HTERT RPE-1 (cell line): ENCODE results near the gene ZG16B.

ENCODE experiments used
- in situ Hi-C: fragments of 300-500 bp; cut with MboI; formaldehyde crosslinking; loops from 4 replicates; pipeline ENCODE4 v1.14.3; 2020; ENCODE audit warnings: low sequenced_read_pairs

The ZG16B gene

DNA sequence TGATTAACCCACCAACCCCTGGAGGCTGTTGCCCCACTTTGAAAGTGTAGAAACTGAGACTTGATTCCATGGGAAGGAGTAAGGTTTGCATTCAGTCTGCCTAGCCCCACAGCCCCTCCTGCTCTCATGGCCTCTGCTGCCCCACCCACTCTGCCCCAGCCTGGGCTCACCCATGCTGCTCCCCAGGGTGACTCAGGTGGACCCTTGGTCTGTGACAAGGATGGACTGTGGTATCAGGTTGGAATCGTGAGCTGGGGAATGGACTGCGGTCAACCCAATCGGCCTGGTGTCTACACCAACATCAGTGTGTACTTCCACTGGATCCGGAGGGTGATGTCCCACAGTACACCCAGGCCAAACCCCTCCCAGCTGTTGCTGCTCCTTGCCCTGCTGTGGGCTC lies 25.4 kb upstream of the ZG16B start:
- in situ Hi-C loops, result no loop called here

GRCh38 chr16:2806286-2806685 lies 23.8 kb upstream of the ZG16B start:
- in situ Hi-C loops, result no loop called here

- in situ Hi-C loops, result no loop called here
Measured at GRCh38 chr16:2808181-2808580, 21.9 kb upstream of the ZG16B start.

DNA sequence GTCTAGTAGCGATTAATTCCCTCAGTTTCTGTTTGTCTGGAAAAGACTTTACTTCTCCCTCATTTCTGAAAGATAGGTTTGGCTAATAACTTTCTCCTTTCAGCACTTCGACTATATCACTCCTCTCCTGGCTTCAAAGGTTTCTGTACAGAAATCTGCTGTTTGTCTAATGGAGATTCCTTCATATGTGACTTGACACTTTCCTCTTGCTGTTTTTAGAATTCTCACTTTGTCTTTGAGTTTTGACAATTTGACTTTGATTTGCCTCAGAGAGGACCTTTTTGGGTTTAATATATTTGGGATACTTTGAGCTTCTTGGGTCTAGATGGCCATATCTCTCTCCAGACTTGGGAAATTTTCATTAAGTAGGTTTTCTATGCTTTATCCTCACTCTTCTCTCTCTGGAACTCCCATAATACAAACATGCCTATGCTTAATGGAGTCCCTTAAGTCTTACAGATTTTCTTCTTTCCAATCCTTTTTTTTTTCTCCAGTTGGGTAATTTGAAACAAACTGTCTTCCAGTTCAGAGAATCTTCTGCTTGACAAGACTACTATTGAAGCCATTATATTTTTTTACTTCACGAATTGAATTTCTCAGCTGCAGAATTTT lies 20.8 kb upstream of the ZG16B start:
- in situ Hi-C loops, result no loop called here

DNA sequence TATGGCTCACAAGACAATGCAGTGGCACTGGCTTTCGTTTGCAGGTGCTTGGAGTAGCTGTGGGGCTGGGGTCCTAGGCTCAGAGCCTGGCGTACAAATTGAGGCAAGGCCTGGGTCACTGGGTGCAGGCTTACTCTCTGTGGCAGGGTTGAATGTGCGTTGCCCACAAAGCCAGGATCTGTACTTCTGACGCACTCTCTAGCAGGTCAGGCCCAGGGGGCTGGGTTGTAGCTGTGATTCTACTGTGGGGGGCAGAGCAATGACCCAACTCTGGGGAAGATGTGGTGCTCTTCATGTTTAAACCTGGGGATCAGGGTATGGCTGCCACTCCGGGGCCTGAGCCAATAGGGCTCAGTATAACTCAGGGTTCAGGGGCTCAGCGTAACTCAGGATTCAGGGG lies 19.5 kb upstream of the ZG16B start:
- in situ Hi-C loops, result no loop called here

- in situ Hi-C loops, result no loop called here
Measured at GRCh38 chr16:2811703-2812471, 18.2 kb upstream of the ZG16B start.

DNA sequence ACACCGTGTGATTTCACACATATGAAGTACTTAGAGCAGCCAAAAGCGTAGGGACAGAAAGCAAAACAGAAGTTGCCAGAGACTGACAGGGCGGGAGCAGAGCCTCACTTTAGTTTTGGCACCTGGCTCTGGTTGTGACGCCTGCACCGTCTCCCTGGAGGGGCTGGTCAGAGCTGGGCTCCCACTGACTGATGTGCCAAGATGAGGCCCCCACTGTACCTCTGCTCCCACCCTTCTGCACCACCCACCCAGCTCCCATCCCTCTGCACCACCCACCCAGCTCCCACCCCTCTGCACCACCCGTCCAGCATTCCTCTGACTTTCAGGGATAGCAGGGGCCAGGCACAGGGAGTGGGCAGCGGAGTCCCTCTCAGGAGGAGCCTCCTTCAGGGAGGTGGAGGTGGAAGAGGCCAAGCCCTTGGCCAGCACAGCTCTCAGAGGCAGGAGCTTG lies 16.3 kb upstream of the ZG16B start:
- in situ Hi-C loops, result no loop called here

GRCh38 chr16:2814551-2815298 lies 15.4 kb upstream of the ZG16B start:
- in situ Hi-C loops, result no loop called here

- in situ Hi-C loops, result no loop called here
Measured at GRCh38 chr16:2815299-2815771, 14.8 kb upstream of the ZG16B start.

DNA sequence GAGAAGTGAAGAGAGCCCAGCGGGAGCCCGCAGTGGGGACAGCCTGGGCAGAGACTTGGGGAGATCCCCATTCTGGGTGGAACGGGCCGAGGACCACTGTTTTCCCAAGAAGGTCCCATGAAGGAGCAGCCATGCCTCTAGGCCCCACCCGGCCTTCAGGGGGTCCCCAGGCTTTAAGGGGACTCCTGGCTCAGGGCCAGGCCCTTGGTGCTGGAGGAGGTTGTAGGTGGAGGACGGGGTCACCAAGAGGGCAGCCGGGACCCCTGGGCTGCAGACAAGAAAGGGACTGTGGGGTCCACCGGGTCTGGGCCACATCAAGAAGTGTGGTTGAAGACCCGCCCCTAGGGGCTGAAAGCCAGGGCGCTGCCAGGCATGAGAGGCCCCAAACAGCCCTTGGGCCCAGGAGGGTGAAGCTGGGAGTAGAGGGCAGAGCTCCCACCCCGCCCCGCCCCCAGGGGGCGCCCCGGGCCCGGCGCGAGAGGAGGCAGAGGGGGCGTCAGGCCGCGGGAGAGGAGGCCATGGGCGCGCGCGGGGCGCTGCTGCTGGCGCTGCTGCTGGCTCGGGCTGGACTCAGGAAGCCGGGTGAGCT lies 13.3 kb upstream of the ZG16B start, which contains the start of gene PRSS21:
Gene PRSS21, plus strand, starts transcription at position 487 of the 589 bp plus-strand sequence. Its CDS starts 32 bp downstream, at position 519.
- in situ Hi-C loops, result no loop called here

- in situ Hi-C loops, result no loop called here
Measured at GRCh38 chr16:2817340-2818271, 12.5 kb upstream of the ZG16B start.

DNA sequence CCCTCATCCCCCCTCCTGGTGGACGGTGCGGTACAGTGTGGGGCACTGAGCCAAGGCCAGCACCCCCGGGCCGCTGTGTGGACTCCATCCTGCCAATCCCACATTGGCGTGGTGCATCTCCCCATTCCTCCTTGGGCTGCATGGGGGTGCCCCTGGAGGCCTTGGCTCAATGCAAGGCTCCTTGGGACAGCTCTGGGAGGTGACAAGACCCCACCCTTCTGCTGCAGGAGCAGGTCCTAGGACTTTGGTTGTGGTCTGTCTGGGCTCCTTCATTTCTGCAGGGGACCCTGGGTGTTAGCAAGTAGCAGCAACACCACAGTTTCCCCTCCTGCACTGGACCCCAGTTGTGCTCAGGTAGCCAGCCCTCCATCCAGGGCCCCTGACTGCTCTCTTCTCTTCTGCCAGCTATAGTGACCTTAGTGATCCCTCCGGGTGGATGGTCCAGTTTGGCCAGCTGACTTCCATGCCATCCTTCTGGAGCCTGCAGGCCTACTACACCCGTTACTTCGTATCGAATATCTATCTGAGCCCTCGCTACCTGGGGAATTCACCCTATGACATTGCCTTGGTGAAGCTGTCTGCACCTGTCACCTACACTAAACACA lies 11.7 kb upstream of the ZG16B start:
- in situ Hi-C loops, result no loop called here

GRCh38 chr16:2819179-2819938 lies 10.7 kb upstream of the ZG16B start:
- in situ Hi-C loops, result no loop called here

- in situ Hi-C loops, result no loop called here
Measured at GRCh38 chr16:2819939-2820835, 9.9 kb upstream of the ZG16B start.

DNA sequence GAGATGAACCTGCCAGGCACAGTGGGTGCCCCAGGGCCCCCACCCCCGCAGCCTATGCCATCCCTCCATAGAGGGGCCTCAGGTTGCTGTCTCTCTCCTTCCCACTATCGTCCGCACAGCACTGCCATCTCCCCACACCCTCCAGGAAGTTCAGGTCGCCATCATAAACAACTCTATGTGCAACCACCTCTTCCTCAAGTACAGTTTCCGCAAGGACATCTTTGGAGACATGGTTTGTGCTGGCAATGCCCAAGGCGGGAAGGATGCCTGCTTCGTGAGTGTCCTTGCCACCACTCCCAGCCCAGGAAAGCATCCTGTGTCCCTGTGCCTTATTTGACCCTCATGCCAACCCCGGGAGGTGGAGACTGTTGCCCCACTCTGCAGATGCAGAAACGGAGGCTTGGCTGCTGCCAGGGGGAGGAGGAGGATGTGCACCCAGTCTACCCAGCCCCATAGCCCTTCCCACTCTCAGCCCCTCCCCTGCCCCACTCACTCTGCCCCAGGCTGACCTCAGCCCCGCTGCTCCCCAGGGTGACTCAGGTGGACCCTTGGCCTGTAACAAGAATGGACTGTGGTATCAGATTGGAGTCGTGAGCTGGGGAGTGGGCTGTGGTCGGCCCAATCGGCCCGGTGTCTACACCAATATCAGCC lies 9.1 kb upstream of the ZG16B start:
- in situ Hi-C loops, result no loop called here

GRCh38 chr16:2821487-2822157 lies 8.5 kb upstream of the ZG16B start:
- in situ Hi-C loops, result no loop called here

DNA sequence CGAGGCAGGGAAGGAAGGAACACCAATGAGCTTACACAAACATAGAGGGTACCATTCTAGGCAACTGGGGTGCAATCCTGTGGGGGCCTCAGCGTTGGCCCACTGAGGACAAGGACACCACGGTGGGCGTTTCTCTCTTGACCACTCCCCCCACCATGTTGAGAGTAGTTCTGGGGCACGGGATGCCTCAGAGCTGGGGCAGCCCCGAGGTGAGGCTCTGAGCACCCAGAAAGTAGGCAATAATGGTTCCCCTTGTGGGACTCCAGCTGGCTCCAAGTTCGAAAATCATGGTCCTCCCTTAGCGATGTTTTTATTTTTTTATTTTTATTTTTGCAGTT lies 8.0 kb upstream of the ZG16B start:
- in situ Hi-C loops, result no loop called here
